ENCODE data around the gene CEP112. TPM values are rescaled to one million over a fixed set of nuclear protein-coding genes. Genes with fewer than 3 reads are reported as not detected.

Gene CEP112
- total RNA-seq, 1 experiment from 2014 or later = 6.1 TPM

- TF ChIP-seq FOXP4 (CRISPR knock-in tag; IDR thresholded peaks at IDR 0.05) (no peak), PREB (CRISPR knock-in tag; IDR thresholded peaks at IDR 0.05; ENCODE audit: borderline replicate concordance) (no peak), CREM (CRISPR knock-in tag; IDR thresholded peaks at IDR 0.05) (no peak)
Measured at GRCh38 chr17:65952015-65952414, 239.9 kb downstream of the CEP112 start (continued).

GRCh38 chr17:65947831-65948230, 244.1 kb downstream of the CEP112 start:
- DNase-seq (ENCODE audit: low spot score) (no peak), ATAC-seq (no peak)
- Mint-ChIP-seq H3K4me1 (no peaks in the 10 kb centered on the region), H3K27me3 (ENCODE audit: low read depth) (no peaks in the 10 kb centered on the region), H3K9me3 (peaks cover 19% of the 10 kb centered on the region), H3K4me3 (no peak overlapping the region), H3K36me3 (peaks cover 7% of the 10 kb centered on the region), H3K27ac (no peak overlapping the region)
- no peak for TF ChIP-seq ZBTB21 (CRISPR knock-in tag; IDR thresholded peaks at IDR 0.05; ENCODE audit: borderline replicate concordance)
- TF ChIP-seq ZNF532 (CRISPR knock-in tag; IDR thresholded peaks at IDR 0.05; ENCODE audit: borderline replicate concordance) = no peak
- TF ChIP-seq PRDM15 (CRISPR knock-in tag; IDR thresholded peaks at IDR 0.05) = no peak
- no peak for TF ChIP-seq ESRRA (CRISPR knock-in tag; IDR thresholded peaks at IDR 0.05; ENCODE audit: borderline replicate concordance)
- TF ChIP-seq FOXP1 (CRISPR knock-in tag; IDR thresholded peaks at IDR 0.05; ENCODE audit: borderline replicate concordance) = no peak
- CTCF ChIA-PET = no interaction called here
- POLR2A ChIA-PET = interaction anchor here (1.1 kb wide), 1 partner anchor 11 kb away, joined by 4 read pairs; no protein-coding TSS in a partner anchor

GRCh38 chr17:65942592-65942991, 249.3 kb downstream of the CEP112 start:
- POLR2A ChIA-PET = no interaction called here
- DNase-seq (ENCODE audit: low spot score) (no peak), ATAC-seq (no peak)
- Mint-ChIP-seq H3K36me3 (peaks cover 3% of the 10 kb centered on the region; the same call in 1 of the 2 replicates), H3K4me3 (no peak overlapping the region), H3K27me3 (ENCODE audit: low read depth) (no peaks in the 10 kb centered on the region), H3K9me3 (peaks cover 28% of the 10 kb centered on the region), H3K4me1 (no peaks in the 10 kb centered on the region), H3K27ac (no peak overlapping the region)
- CTCF ChIA-PET = no interaction called here
- TF ChIP-seq ZBTB43 (CRISPR knock-in tag; IDR thresholded peaks at IDR 0.05) (no peak), ZNF138 (CRISPR knock-in tag; conservative IDR thresholded peaks at IDR 0.05) (no peak), STAT6 (CRISPR knock-in tag; conservative IDR thresholded peaks at IDR 0.05; ENCODE audit: low read depth) (no peak), ZSCAN18 (CRISPR knock-in tag; IDR thresholded peaks at IDR 0.05) (no peak), USF1 (CRISPR knock-in tag; IDR thresholded peaks at IDR 0.05) (no peak), SP1 (CRISPR knock-in tag; conservative IDR thresholded peaks at IDR 0.05) (no peak), GTF2I (CRISPR knock-in tag; conservative IDR thresholded peaks at IDR 0.05) (no peak)

Data from WTC11 (cell line).